HG03460 (cell line): Measurements from ENCODE around the gene KRT20.
"Not testable (repeated sequence)": the region's sequence is repeated elsewhere in the genome, so short reads cannot be mapped to it uniquely, and the experiment has no call there.

Experiments
- ATAC-seq: cut with Tn5 transposase; IDR thresholded peaks from one replicate; pipeline ENCODE4 v1.9.1; 2021; ENCODE audit not compliant: unreplicated experiment

Gene KRT20

GRCh38 chr17:40900809-40901356 is 15.8 kb upstream of the KRT20 start:
- no peak for ATAC-seq

GRCh38 chr17:40896916-40897455 is 11.9 kb upstream of the KRT20 start:
- no peak for ATAC-seq

GRCh38 chr17:40895106-40895730 is 10.2 kb upstream of the KRT20 start:
- ATAC-seq = no peak

GRCh38 chr17:40888196-40888720 is 3.2 kb upstream of the KRT20 start:
- no peak for ATAC-seq

GRCh38 chr17:40886090-40886489 is 1.0 kb upstream of the KRT20 start:
- no peak for ATAC-seq

GRCh38 chr17:40883626-40884334 is 1.3 kb downstream of the KRT20 start:
- ATAC-seq = no peak

GRCh38 chr17:40883031-40883430 is 2.0 kb downstream of the KRT20 start:
- ATAC-seq = no peak

GRCh38 chr17:40879026-40879425 is 6.0 kb downstream of the KRT20 start:
- no peak for ATAC-seq

- ATAC-seq = no peak
These were observed 7.0 kb downstream of the KRT20 start for GRCh38 chr17:40878044-40878443.

GRCh38 chr17:40873801-40874200 is 11.2 kb downstream of the KRT20 start:
- ATAC-seq = no peak

GRCh38 chr17:40873255-40873654 is 11.8 kb downstream of the KRT20 start:
- no peak for ATAC-seq

- no peak for ATAC-seq
These were observed 12.6 kb downstream of the KRT20 start for GRCh38 chr17:40872416-40872815.

GRCh38 chr17:40871316-40871715 is 13.7 kb downstream of the KRT20 start:
- ATAC-seq = no peak

GRCh38 chr17:40870136-40870535 is 14.9 kb downstream of the KRT20 start:
- ATAC-seq = no peak

GRCh38 chr17:40866838-40867237 is 18.2 kb downstream of the KRT20 start, which contains the start of gene KRT12:
Gene KRT12 (minus strand): TSS chr17:40867223. CDS start chr17:40867186, 37 bp downstream.
- ATAC-seq = no peak

GRCh38 chr17:40864661-40865390 is 20.2 kb downstream of the KRT20 start:
- no peak for ATAC-seq

GRCh38 chr17:40862985-40863733 is 21.9 kb downstream of the KRT20 start:
- ATAC-seq = no peak

GRCh38 chr17:40859536-40859935 is 25.5 kb downstream of the KRT20 start:
- ATAC-seq = no peak

GRCh38 chr17:40858667-40859066 is 26.4 kb downstream of the KRT20 start:
- ATAC-seq = not testable (repeated sequence)

GRCh38 chr17:40857535-40857934 is 27.5 kb downstream of the KRT20 start:
- no peak for ATAC-seq
